Measurements from ENCODE around the gene AOAH.

AOAH gene

DNA sequence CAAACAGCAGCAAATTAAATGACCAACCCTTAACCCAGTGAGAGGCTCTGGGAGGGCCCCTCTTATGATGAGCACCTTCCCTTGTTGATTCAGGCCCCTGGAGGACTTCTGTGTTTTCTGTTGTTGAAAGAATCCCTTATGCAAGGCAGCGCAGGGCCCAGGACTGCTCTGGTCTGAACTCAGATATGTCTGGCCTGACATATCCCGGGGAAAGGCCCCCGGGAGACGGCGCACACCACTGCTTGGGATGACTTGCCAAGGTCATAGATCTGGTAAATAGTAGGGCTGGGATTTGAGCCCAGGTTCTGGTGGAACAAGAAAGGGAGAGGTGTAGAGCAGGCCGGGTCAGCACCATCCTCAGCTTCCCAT is 124.0 kb downstream of the AOAH start:
- H3K4me3 ChIP-seq (ENCODE audit: control insufficient read depth, low read depth, low read length) = no peak overlapping the region
- TF ChIP-seq, protein P1, sequence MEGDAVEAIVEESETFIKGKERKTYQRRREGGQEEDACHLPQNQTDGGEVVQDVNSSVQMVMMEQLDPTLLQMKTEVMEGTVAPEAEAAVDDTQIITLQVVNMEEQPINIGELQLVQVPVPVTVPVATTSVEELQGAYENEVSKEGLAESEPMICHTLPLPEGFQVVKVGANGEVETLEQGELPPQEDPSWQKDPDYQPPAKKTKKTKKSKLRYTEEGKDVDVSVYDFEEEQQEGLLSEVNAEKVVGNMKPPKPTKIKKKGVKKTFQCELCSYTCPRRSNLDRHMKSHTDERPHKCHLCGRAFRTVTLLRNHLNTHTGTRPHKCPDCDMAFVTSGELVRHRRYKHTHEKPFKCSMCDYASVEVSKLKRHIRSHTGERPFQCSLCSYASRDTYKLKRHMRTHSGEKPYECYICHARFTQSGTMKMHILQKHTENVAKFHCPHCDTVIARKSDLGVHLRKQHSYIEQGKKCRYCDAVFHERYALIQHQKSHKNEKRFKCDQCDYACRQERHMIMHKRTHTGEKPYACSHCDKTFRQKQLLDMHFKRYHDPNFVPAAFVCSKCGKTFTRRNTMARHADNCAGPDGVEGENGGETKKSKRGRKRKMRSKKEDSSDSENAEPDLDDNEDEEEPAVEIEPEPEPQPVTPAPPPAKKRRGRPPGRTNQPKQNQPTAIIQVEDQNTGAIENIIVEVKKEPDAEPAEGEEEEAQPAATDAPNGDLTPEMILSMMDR (IDR thresholded peaks at IDR 0.05; ENCODE audit: control insufficient read depth, insufficient read depth, low read depth, low read length, missing control alignments) = no peak
- DNase-seq (ENCODE audit: low read depth) = no peak

DNA sequence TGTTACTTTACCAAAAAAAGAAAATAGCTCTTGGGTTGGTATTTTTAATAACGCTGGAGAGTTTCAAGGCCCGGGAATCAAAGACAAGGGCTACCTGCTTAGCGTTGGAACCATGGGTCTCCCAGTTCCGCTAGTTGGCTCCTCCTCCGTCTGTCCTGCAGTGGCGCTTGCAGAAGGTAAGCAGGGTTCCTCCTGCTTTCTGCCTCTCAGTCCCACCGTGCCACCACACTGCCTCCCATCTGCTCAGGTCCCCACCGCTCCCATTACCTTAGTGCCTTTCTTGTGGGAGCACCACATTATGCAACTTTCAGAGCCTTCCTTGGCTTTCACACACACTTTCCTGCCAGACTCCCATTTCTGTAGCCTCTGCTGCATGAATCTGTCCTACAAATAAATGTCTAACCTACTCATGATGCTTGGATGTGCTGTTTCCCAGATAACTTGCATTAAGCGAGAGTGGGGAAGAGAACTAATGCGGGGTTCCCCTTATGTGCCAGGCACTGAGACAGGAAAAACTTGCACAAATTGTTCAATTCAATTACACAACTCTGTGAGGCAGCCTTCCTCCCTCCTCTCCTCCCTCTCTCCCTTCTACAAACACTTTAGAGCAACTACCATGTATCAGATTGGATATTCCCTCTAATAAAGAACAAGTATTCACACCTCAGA is 124.5 kb downstream of the AOAH start:
- no peak overlapping the region for H3K4me3 ChIP-seq (ENCODE audit: control insufficient read depth, low read depth, low read length)
- TF ChIP-seq, protein P1 (IDR thresholded peaks at IDR 0.05; ENCODE audit: control insufficient read depth, insufficient read depth, low read depth, low read length, missing control alignments) = no peak
- no peak for DNase-seq (ENCODE audit: low read depth)

DNA sequence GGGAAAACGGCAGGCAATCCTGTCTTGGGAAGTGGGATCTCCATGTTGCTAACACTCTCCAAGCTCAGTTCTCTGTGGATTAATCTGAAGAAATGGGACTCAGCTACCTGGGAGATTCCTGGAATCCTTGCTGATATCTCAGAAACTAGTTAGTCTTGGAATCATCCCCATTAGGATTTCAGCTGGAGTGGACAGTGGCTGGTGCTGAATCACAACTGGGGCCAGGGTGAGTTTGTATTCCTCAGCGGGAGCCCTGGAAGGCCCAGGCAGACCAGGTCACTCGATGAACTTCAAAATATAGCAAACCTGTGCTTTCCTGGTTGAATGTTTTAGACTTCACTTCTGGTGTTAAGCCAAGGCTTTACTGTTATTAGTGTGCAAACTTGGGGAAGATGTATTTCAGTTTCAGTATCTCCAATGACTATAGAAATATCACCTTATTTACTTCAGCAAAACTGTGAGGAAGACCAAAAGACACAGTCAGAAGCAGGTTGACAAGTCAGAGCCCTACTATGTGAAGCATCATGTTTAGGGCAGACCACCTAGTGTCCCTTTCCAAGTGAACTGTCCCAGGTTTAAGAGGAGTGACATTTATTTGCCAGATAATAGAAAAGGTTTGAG is 126.1 kb downstream of the AOAH start:
- no peak overlapping the region for H3K4me3 ChIP-seq (ENCODE audit: control insufficient read depth, low read depth, low read length)
- TF ChIP-seq, protein P1 (IDR thresholded peaks at IDR 0.05; ENCODE audit: control insufficient read depth, insufficient read depth, low read depth, low read length, missing control alignments) = no peak
- DNase-seq (ENCODE audit: low read depth) = no peak

DNA sequence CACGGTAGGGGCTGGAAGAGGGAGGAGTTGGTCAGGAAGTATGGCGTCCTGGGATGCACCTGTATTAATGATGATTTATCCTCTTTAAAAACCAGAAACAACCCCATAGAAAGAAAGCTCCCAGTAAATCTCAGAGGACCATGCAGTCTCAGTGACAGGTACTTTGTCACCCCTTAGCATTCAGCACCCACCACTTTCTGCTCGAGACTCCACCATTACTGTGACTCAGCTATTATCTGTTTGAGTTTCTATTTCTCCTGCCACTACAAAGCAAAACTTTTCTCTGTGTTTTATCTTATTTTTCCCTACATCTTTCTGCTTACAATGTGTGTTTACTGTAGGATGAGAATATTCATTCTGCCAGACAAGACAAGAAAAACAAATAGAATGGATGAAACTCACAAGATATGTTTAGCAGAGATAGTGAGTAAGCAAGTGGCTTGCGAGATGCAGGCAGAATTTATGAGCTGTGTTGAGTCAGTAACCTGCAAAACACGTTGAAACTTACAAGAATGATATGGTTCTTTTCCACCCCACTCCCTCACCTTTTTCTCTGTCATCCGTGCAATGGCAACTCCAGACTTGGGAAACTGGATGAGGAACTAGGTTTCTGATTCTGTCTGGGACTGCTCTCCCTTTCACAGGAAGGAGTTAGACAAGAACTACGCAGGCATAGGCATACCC is 127.1 kb downstream of the AOAH start:
- no peak overlapping the region for H3K4me3 ChIP-seq (ENCODE audit: control insufficient read depth, low read depth, low read length)
- no peak for DNase-seq (ENCODE audit: low read depth)
- TF ChIP-seq, protein P1 (IDR thresholded peaks at IDR 0.05; ENCODE audit: control insufficient read depth, insufficient read depth, low read depth, low read length, missing control alignments) = no peak

- no peak for DNase-seq (ENCODE audit: low read depth)
- no peak overlapping the region for H3K4me3 ChIP-seq (ENCODE audit: control insufficient read depth, low read depth, low read length)
- TF ChIP-seq, protein P1 (IDR thresholded peaks at IDR 0.05; ENCODE audit: control insufficient read depth, insufficient read depth, low read depth, low read length, missing control alignments) = no peak
Measured at GRCh38 chr7:36594445-36594844, 129.8 kb downstream of the AOAH start.

- TF ChIP-seq, protein P1 (IDR thresholded peaks at IDR 0.05; ENCODE audit: control insufficient read depth, insufficient read depth, low read depth, low read length, missing control alignments) = no peak
- no peak for DNase-seq (ENCODE audit: low read depth)
- H3K4me3 ChIP-seq (ENCODE audit: control insufficient read depth, low read depth, low read length) = no peak overlapping the region
Measured at GRCh38 chr7:36591636-36592035, 132.7 kb downstream of the AOAH start.

All from AG09309 (cell line).